ENCODE measurements around the gene NAPG.

The NAPG gene

DNA sequence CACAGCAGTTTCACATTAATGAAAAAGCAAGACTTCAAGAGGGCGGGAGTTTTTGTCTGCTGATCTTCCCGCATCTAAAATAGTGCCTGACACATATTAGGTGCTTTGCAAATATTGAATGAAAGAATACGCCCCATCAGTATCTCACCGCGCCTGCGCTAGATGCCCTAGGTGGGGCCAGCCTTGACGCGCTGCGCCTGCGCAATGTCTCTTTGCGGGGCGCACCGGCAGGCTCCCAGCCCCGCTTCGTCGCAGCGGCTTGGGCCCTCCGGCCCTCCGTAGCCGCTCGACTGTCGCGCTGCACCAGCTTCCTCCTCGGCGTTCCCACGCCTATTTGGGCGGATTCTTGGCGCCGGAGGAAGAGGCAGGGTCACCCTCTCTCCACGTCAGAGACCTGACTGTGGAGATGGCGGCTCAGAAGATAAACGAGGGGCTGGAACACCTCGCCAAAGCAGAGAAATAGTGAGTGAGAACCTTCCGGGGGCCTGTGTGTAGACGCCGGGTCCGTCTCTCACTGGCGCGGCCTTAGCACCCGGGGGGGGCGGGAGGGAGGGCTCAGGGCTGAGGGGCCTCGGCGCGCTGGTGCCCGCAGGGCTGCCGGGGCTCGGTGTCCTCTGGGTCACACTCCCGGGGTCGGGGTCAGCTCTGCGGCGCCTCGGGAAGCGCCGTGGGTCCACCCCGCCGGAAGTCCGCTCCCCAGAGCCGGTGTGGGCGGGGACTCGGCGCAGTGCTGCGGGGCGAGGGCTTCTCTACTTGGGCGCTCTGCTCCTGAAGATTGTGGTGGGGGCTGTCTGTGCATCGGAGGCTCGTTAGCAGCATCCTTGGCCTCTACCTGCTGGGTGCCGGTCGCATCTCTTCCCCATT lies at the start of gene NAPG:
Gene NAPG, plus strand, starts transcription at position 331 of the 864 bp plus-strand sequence. Its CDS starts 76 bp downstream, at position 407.
- no peaks in the 10 kb centered on the region for H3K27me3 ChIP-seq (replicated peaks; ENCODE audit: control insufficient read depth, insufficient read depth, low read length)
- H3K36me3 ChIP-seq (ENCODE audit: control insufficient read depth, insufficient read depth, low read length), result no peaks in the 10 kb centered on the region
- DNase-seq (ENCODE audit: extremely low read depth, insufficient read length), result peak; percentile 96
- H3K4me3 ChIP-seq (replicated peaks; ENCODE audit: low read depth, low read length), result peak within 1 kb of the TSS; percentile 99
- TF ChIP-seq, protein P1, sequence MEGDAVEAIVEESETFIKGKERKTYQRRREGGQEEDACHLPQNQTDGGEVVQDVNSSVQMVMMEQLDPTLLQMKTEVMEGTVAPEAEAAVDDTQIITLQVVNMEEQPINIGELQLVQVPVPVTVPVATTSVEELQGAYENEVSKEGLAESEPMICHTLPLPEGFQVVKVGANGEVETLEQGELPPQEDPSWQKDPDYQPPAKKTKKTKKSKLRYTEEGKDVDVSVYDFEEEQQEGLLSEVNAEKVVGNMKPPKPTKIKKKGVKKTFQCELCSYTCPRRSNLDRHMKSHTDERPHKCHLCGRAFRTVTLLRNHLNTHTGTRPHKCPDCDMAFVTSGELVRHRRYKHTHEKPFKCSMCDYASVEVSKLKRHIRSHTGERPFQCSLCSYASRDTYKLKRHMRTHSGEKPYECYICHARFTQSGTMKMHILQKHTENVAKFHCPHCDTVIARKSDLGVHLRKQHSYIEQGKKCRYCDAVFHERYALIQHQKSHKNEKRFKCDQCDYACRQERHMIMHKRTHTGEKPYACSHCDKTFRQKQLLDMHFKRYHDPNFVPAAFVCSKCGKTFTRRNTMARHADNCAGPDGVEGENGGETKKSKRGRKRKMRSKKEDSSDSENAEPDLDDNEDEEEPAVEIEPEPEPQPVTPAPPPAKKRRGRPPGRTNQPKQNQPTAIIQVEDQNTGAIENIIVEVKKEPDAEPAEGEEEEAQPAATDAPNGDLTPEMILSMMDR (IDR thresholded peaks at IDR 0.05; ENCODE audit: insufficient read depth, low read length, poor library complexity, severe bottlenecking), result no peak

DNA sequence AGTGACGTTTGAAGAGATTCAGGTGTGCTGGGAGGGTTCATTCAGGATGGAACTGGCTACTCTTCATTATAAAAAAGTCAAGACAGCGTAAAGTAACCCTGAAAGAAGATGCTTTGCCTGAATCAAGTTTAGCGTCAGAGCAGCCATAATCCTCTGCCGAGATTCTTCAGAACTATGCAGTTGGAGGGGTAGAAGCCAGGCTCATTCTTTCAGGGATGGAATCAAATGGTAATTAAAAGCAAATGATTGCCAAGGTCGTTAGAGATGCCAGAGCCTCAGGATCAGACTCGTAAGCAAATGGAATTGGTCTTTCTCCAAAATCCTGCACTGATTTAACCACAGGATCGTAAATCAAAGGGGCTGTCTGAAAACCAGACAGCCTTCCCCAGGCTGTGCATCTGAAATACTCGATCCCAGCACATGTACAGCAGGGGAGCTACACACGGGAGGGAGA lies 49.5 kb upstream of the NAPG start:
- no peak for DNase-seq (ENCODE audit: extremely low read depth, insufficient read length)
- TF ChIP-seq, protein P1 (IDR thresholded peaks at IDR 0.05; ENCODE audit: insufficient read depth, low read length, poor library complexity, severe bottlenecking), result no peak
- Histone ChIP-seq H3K27me3 (replicated peaks; ENCODE audit: control insufficient read depth, insufficient read depth, low read length) (no peaks in the 10 kb centered on the region; the same call in none of the 2 replicates), H3K4me3 (replicated peaks; ENCODE audit: low read depth, low read length) (no peak overlapping the region), H3K36me3 (ENCODE audit: control insufficient read depth, insufficient read depth, low read length) (no peaks in the 10 kb centered on the region)

DNA sequence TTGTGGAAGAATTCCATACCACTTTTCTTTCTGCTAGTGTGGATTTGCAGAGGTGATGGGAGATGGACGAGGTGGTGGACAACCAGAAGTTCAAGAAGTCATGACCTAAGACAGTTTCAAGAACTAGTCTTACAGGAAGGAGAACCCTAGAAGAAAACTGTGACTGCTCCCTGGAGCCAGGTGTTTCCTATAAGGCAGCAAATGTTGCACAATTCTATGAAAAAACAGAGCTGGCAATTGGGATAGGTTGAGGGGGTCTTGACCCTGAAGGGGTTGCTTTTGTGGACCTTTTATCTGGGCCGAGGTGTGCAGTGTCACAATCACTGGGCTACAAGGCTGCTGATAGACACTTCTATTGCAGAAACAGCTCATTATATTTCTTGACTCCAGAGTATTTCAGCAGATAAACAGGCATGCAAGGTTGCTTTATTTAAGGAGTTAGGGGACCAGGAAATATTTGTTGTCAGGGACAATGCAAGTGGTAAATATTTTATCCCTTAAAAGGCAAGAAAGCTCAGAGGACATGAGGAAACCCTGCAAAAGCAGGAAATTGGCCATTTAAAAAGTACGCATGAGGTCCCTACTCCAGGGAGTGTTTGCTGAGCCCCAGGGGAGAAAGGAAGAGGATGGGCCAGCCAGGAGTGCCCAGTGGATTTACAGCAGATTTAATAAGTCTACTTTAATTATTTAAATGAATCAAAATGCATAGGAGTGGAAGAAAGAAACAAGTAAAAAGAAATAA lies 48.5 kb upstream of the NAPG start:
- no peak for DNase-seq (ENCODE audit: extremely low read depth, insufficient read length)
- TF ChIP-seq, protein P1 (IDR thresholded peaks at IDR 0.05; ENCODE audit: insufficient read depth, low read length, poor library complexity, severe bottlenecking), result no peak
- Histone ChIP-seq H3K36me3 (ENCODE audit: control insufficient read depth, insufficient read depth, low read length) (no peaks in the 10 kb centered on the region), H3K27me3 (replicated peaks; ENCODE audit: control insufficient read depth, insufficient read depth, low read length) (no peaks in the 10 kb centered on the region; the same call in none of the 2 replicates), H3K4me3 (replicated peaks; ENCODE audit: low read depth, low read length) (no peak overlapping the region)

GRCh38 chr18:10477863-10478260 lies 48.0 kb upstream of the NAPG start:
- no peaks in the 10 kb centered on the region for H3K36me3 ChIP-seq (ENCODE audit: control insufficient read depth, insufficient read depth, low read length)
- no peak for DNase-seq (ENCODE audit: extremely low read depth, insufficient read length)
- no peak overlapping the region for H3K4me3 ChIP-seq (replicated peaks; ENCODE audit: low read depth, low read length)
- TF ChIP-seq, protein P1 (IDR thresholded peaks at IDR 0.05; ENCODE audit: insufficient read depth, low read length, poor library complexity, severe bottlenecking), result no peak
- H3K27me3 ChIP-seq (replicated peaks; ENCODE audit: control insufficient read depth, insufficient read depth, low read length), result no peaks in the 10 kb centered on the region; the same call in none of the 2 replicates

- DNase-seq (ENCODE audit: extremely low read depth, insufficient read length), result no peak
- Histone ChIP-seq H3K27me3 (replicated peaks; ENCODE audit: control insufficient read depth, insufficient read depth, low read length) (no peaks in the 10 kb centered on the region; the same call in 1 of the 2 replicates), H3K36me3 (ENCODE audit: control insufficient read depth, insufficient read depth, low read length) (no peaks in the 10 kb centered on the region), H3K4me3 (replicated peaks; ENCODE audit: low read depth, low read length) (no peak overlapping the region)
- TF ChIP-seq, protein P1 (IDR thresholded peaks at IDR 0.05; ENCODE audit: insufficient read depth, low read length, poor library complexity, severe bottlenecking), result no peak
These were observed 44.0 kb upstream of the NAPG start for GRCh38 chr18:10481831-10482230.

Data from GM06990 (cell line).